Nephron (organoid): Measurements from ENCODE around the gene DPPA5.

Experiments
- H3K27ac Mint-ChIP-seq, 3 experiments: 2 replicates each; pipeline ENCODE4 v1.8.0; 2020; ENCODE audit warnings: mixed read lengths in 3 of 3, mild to moderate bottlenecking in 2 of 3, moderate library complexity in 1 of 3
- H3K27me3 Mint-ChIP-seq: 2 replicates; pipeline ENCODE4 v1.8.0; 2021; ENCODE audit warnings: low read depth, mild to moderate bottlenecking, moderate library complexity, mixed read lengths
- H3K36me3 Mint-ChIP-seq: 2 replicates; pipeline ENCODE4 v1.8.0; 2020; ENCODE audit warnings: low read depth, mixed read lengths
- H3K4me1 Mint-ChIP-seq: 2 replicates; pipeline ENCODE4 v1.8.0; 2020; ENCODE audit warnings: mixed read lengths
- H3K4me3 Mint-ChIP-seq, 3 experiments: 2 replicates each; pipeline ENCODE4 v1.8.0; 2020; ENCODE audit warnings: mild to moderate bottlenecking in 3 of 3, mixed read lengths in 3 of 3, moderate library complexity in 2 of 3
- H3K9me3 Mint-ChIP-seq: 2 replicates; pipeline ENCODE4 v1.8.0; 2020; ENCODE audit warnings: mixed read lengths
- CTCF ChIP-seq, 3 experiments: fragments of 200-600 bp; sonication (generic); IDR thresholded peaks; one replicate each; pipeline ENCODE4 v1.5.0; 2021; ENCODE audit warnings: antibody characterized with exemption in 3 of 3; ENCODE audit not compliant: unreplicated experiment in 3 of 3

Gene DPPA5

GRCh38 chr6:73368675-73369074 is 14.6 kb upstream of the DPPA5 start:
- Mint-ChIP-seq H3K4me1 (no peaks in the 10 kb centered on the region), H3K27ac (no peak overlapping the region), H3K36me3 (no peaks in the 10 kb centered on the region), H3K27me3 (peaks cover 3% of the 10 kb centered on the region), H3K9me3 (peaks cover 6% of the 10 kb centered on the region), H3K4me3 (no peak overlapping the region)
- no peak for TF ChIP-seq CTCF (IDR thresholded peaks at IDR 0.05; ENCODE audit: unreplicated experiment in 3 of 3)

DNA sequence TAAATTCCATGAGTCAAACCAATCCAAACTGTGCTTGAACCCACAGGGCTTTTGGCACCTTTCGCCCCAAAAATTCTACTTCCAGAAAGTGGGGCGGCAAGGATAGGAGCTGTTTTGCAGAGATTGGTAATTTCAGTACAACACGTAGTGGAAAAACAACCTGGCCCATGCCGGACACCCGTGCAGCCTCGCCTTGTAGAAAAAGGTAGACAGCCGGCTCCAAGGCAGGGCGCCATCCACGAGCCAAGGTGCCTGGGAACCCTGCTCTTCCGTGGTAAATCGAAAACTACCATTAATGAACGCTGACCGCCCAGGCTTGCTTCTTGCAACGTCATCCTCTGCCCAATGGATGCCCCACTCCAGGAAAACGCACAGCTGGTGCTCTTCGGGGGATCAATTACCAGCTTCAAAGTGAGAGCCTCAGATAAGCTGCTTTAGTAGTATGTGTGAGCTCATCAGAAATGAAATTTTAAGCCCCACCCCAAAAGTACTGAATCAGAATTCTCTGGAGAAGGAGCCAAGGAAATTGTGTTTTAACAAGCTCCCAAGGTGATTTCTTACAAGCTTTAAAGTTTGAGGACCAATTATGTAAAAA is 13.8 kb upstream of the DPPA5 start:
- no peak overlapping the region for H3K4me3 Mint-ChIP-seq
- H3K36me3 Mint-ChIP-seq = no peaks in the 10 kb centered on the region
- no peak for TF ChIP-seq CTCF (IDR thresholded peaks at IDR 0.05; ENCODE audit: unreplicated experiment in 3 of 3)
- no peak overlapping the region for H3K27ac Mint-ChIP-seq
- peaks cover 4% of the 10 kb centered on the region for H3K9me3 Mint-ChIP-seq
- no peaks in the 10 kb centered on the region for H3K4me1 Mint-ChIP-seq
- H3K27me3 Mint-ChIP-seq = peaks cover 3% of the 10 kb centered on the region

- peaks cover 2% of the 10 kb centered on the region for H3K9me3 Mint-ChIP-seq
- H3K27me3 Mint-ChIP-seq = peaks cover 3% of the 10 kb centered on the region
- no peaks in the 10 kb centered on the region for H3K4me1 Mint-ChIP-seq
- TF ChIP-seq CTCF (IDR thresholded peaks at IDR 0.05; ENCODE audit: unreplicated experiment in 3 of 3) = no peak
- H3K27ac Mint-ChIP-seq = no peak overlapping the region
- H3K36me3 Mint-ChIP-seq = no peaks in the 10 kb centered on the region
- no peak overlapping the region for H3K4me3 Mint-ChIP-seq
Measured at GRCh38 chr6:73364549-73364948, 10.5 kb upstream of the DPPA5 start.

GRCh38 chr6:73364121-73364520 is 10.0 kb upstream of the DPPA5 start:
- H3K36me3 Mint-ChIP-seq = no peaks in the 10 kb centered on the region
- no peak overlapping the region for H3K4me3 Mint-ChIP-seq
- no peak for TF ChIP-seq CTCF (IDR thresholded peaks at IDR 0.05; ENCODE audit: unreplicated experiment in 3 of 3)
- peaks cover 2% of the 10 kb centered on the region for H3K9me3 Mint-ChIP-seq
- H3K27ac Mint-ChIP-seq = no peak overlapping the region
- peaks cover 3% of the 10 kb centered on the region for H3K27me3 Mint-ChIP-seq
- H3K4me1 Mint-ChIP-seq = no peaks in the 10 kb centered on the region

DNA sequence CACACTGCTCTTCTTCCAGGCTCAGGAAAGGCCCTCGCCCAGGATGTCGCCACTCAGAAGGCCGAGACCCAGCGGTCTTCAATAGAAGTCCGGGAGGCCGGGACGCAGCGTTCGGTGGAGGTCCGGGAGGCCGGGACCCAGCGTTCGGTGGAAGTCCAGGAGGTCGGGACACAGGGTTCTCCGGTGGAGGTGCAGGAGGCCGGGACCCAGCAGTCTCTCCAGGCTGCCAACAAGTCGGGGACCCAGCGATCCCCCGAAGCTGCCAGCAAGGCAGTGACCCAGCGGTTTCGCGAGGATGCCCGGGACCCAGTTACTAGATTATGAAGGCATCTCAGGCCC is 9.4 kb upstream of the DPPA5 start:
- H3K4me1 Mint-ChIP-seq = no peaks in the 10 kb centered on the region
- peaks cover 2% of the 10 kb centered on the region for H3K9me3 Mint-ChIP-seq
- no peaks in the 10 kb centered on the region for H3K36me3 Mint-ChIP-seq
- no peak overlapping the region for H3K4me3 Mint-ChIP-seq
- no peak for TF ChIP-seq CTCF (IDR thresholded peaks at IDR 0.05; ENCODE audit: unreplicated experiment in 3 of 3)
- peaks cover 3% of the 10 kb centered on the region for H3K27me3 Mint-ChIP-seq
- no peak overlapping the region for H3K27ac Mint-ChIP-seq

- H3K4me1 Mint-ChIP-seq = no peaks in the 10 kb centered on the region
- TF ChIP-seq CTCF (IDR thresholded peaks at IDR 0.05; ENCODE audit: unreplicated experiment in 3 of 3) = no peak
- peaks cover 3% of the 10 kb centered on the region for H3K27me3 Mint-ChIP-seq
- no peak overlapping the region for H3K27ac Mint-ChIP-seq
- H3K9me3 Mint-ChIP-seq = peaks cover 2% of the 10 kb centered on the region
- no peak overlapping the region for H3K4me3 Mint-ChIP-seq
- H3K36me3 Mint-ChIP-seq = no peaks in the 10 kb centered on the region
Measured at GRCh38 chr6:73362869-73363536, 8.9 kb upstream of the DPPA5 start.
